ENCODE measurements around the gene KLHDC8A. TPM values are rescaled to one million over a fixed set of nuclear protein-coding genes. Genes with fewer than 3 reads are reported as not detected.

The KLHDC8A gene
- total and polyA plus RNA-seq, 2 donors (not counting 1 experiment from before 2014, with no cell fraction given): not detected

DNA sequence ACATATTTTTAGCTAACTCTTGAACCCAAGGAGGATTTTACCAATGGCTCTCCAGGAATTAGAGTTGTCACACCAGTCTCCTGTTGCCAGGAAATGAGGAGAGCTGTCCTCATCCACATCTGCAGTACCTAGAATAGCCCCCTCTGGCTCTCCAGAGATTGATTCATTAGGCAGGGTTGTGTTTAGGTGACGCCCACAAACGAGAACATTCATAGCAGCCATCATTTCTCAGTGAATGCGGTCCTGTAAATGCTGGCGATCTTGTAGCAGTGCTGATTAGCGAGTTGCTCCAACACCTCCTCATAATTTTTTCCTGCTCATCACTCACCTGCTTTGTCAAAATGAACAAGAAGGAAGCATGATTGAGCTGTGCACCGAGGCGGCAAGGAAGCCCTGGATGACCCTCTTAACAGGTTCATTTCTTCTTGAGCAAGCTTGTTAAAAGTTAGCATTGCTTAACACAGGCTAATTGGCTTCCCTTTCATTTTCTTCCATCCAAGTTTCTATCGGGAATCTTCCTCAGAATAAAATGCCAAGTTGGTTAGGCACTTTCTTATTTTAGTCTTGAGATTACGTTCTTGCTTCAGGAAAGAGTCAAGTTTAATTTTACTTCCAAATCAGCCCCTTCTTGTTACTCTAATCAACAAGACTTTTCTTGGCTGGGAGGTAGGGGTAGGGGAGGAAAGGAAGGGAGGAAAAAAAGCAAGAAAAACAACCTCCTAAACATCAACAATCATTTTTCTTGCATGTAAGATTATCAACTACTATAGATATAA lies 16.5 kb upstream of the KLHDC8A start:
- TF ChIP-seq, protein P1, sequence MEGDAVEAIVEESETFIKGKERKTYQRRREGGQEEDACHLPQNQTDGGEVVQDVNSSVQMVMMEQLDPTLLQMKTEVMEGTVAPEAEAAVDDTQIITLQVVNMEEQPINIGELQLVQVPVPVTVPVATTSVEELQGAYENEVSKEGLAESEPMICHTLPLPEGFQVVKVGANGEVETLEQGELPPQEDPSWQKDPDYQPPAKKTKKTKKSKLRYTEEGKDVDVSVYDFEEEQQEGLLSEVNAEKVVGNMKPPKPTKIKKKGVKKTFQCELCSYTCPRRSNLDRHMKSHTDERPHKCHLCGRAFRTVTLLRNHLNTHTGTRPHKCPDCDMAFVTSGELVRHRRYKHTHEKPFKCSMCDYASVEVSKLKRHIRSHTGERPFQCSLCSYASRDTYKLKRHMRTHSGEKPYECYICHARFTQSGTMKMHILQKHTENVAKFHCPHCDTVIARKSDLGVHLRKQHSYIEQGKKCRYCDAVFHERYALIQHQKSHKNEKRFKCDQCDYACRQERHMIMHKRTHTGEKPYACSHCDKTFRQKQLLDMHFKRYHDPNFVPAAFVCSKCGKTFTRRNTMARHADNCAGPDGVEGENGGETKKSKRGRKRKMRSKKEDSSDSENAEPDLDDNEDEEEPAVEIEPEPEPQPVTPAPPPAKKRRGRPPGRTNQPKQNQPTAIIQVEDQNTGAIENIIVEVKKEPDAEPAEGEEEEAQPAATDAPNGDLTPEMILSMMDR (conservative IDR thresholded peaks at IDR 0.05 in 1 of 2, IDR thresholded peaks at IDR 0.05 in 1 of 2; ENCODE audit: low read depth in 1 of 2, low read length in 2 of 2): no peak
- TF ChIP-seq EZH2 (IDR thresholded peaks at IDR 0.05; ENCODE audit: low read length, missing control alignments): no peak
- Histone ChIP-seq H3K4me1 (ENCODE audit: control insufficient read depth, extremely low read depth, insufficient read depth, low read length) (peaks cover 8% of the 10 kb centered on the region), H3K9ac (ENCODE audit: insufficient read depth, low read length) (no peak overlapping the region), H3K9me3 (ENCODE audit: control insufficient read depth, insufficient read depth, low read depth, low read length) (no peaks in the 10 kb centered on the region), H2AFZ (ENCODE audit: low read length) (no peak overlapping the region), H3K4me3 (replicated peaks in 1 of 4; ENCODE audit: control extremely low read depth in 1 of 4, insufficient read depth in 1 of 4, low read depth in 3 of 4, low read length in 4 of 4) (no peak overlapping the region), H4K20me1 (ENCODE audit: control insufficient read depth, extremely low read depth, insufficient read depth, low read length) (no peaks in the 10 kb centered on the region), H3K79me2 (ENCODE audit: control insufficient read depth, insufficient read depth, low read length) (no peaks in the 10 kb centered on the region), H3K27ac (ENCODE audit: insufficient read depth, low read length) (no peak overlapping the region), H3K27me3 (ENCODE audit: control insufficient read depth, insufficient read depth, low read length) (peaks cover 5% of the 10 kb centered on the region), H3K4me2 (ENCODE audit: extremely low read depth, insufficient read depth, low read length) (peak overlapping the region; percentile 66), H3K36me3 (ENCODE audit: control insufficient read depth, insufficient read depth, low read length) (no peaks in the 10 kb centered on the region)
- DNase-seq (ENCODE audit: low read depth in 2 of 2): peak; percentile 15 to 55

DNA sequence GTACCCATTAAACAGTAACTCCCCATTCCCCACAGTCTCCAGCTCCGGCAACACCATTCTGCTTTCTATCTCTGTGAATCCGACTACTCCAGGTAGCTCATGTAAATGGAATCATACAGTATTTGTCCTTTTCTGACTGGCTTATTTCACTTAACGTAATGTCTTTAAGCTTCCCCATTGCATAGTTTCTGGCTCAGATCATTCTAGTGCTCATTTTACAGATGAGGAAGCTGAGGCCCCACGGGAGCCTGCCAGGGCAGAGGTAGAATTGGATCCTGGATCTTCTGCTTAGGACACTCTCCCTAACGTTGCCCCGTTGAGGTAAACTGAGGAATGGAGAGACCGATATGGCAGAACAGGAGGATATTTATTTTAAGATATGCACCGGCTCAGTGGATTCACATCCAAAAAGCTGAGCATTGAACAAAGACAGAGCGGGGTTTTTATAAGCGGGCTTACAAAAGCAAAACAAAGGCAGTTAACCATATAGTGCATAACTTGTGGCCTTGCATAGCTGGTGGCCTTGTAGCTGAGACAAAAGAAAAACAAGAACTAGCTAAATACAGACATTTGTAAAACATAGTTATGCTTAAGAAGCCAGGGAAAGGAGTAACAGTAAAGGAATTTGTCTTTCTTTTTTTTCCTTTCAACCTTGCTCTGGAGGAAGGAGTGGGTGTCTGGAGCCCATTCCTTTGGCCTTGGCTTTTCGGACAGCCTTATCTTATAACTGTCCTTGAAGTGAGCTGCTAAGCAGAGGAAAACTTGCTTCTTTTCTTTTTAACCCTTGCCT lies 15.3 kb upstream of the KLHDC8A start:
- TF ChIP-seq EZH2 (IDR thresholded peaks at IDR 0.05; ENCODE audit: low read length, missing control alignments): no peak
- TF ChIP-seq, protein P1 (conservative IDR thresholded peaks at IDR 0.05 in 1 of 2, IDR thresholded peaks at IDR 0.05 in 1 of 2; ENCODE audit: low read depth in 1 of 2, low read length in 2 of 2): no peak
- no peak overlapping the region for H3K4me2 ChIP-seq (ENCODE audit: extremely low read depth, insufficient read depth, low read length)
- no peaks in the 10 kb centered on the region for H3K79me2 ChIP-seq (ENCODE audit: control insufficient read depth, insufficient read depth, low read length)
- no peaks in the 10 kb centered on the region for H3K36me3 ChIP-seq (ENCODE audit: control insufficient read depth, insufficient read depth, low read length)
- peak; percentile 16 to 94 for DNase-seq (ENCODE audit: low read depth in 2 of 2)
- H3K4me1 ChIP-seq (ENCODE audit: control insufficient read depth, extremely low read depth, insufficient read depth, low read length): peaks cover 8% of the 10 kb centered on the region
- H4K20me1 ChIP-seq (ENCODE audit: control insufficient read depth, extremely low read depth, insufficient read depth, low read length): no peaks in the 10 kb centered on the region
- H3K4me3 ChIP-seq (replicated peaks in 1 of 4; ENCODE audit: control extremely low read depth in 1 of 4, insufficient read depth in 1 of 4, low read depth in 3 of 4, low read length in 4 of 4): no peak overlapping the region
- H3K27me3 ChIP-seq (ENCODE audit: control insufficient read depth, insufficient read depth, low read length): no peaks in the 10 kb centered on the region
- H3K9me3 ChIP-seq (ENCODE audit: control insufficient read depth, insufficient read depth, low read depth, low read length): no peaks in the 10 kb centered on the region
- no peak overlapping the region for H2AFZ ChIP-seq (ENCODE audit: low read length)
- no peak overlapping the region for H3K27ac ChIP-seq (ENCODE audit: insufficient read depth, low read length)
- no peak overlapping the region for H3K9ac ChIP-seq (ENCODE audit: insufficient read depth, low read length)

GRCh38 chr1:205370780-205371179 lies 14.1 kb upstream of the KLHDC8A start:
- Histone ChIP-seq H3K4me1 (ENCODE audit: control insufficient read depth, extremely low read depth, insufficient read depth, low read length) (peaks cover 8% of the 10 kb centered on the region), H3K4me2 (ENCODE audit: extremely low read depth, insufficient read depth, low read length) (no peak overlapping the region), H3K27me3 (ENCODE audit: control insufficient read depth, insufficient read depth, low read length) (no peaks in the 10 kb centered on the region), H3K4me3 (replicated peaks in 1 of 4; ENCODE audit: control extremely low read depth in 1 of 4, insufficient read depth in 1 of 4, low read depth in 3 of 4, low read length in 4 of 4) (no peak overlapping the region), H3K27ac (ENCODE audit: insufficient read depth, low read length) (no peak overlapping the region), H3K36me3 (ENCODE audit: control insufficient read depth, insufficient read depth, low read length) (no peaks in the 10 kb centered on the region), H4K20me1 (ENCODE audit: control insufficient read depth, extremely low read depth, insufficient read depth, low read length) (no peaks in the 10 kb centered on the region), H2AFZ (ENCODE audit: low read length) (no peak overlapping the region), H3K79me2 (ENCODE audit: control insufficient read depth, insufficient read depth, low read length) (no peaks in the 10 kb centered on the region), H3K9ac (ENCODE audit: insufficient read depth, low read length) (no peak overlapping the region), H3K9me3 (ENCODE audit: control insufficient read depth, insufficient read depth, low read depth, low read length) (no peaks in the 10 kb centered on the region)
- DNase-seq (ENCODE audit: low read depth in 2 of 2): no peak
- no peak for TF ChIP-seq EZH2 (IDR thresholded peaks at IDR 0.05; ENCODE audit: low read length, missing control alignments)
- TF ChIP-seq, protein P1 (conservative IDR thresholded peaks at IDR 0.05 in 1 of 2, IDR thresholded peaks at IDR 0.05 in 1 of 2; ENCODE audit: low read depth in 1 of 2, low read length in 2 of 2): no peak
